Measurements from ENCODE around the gene TRAPPC6A. TPM values are rescaled to one million over a fixed set of nuclear protein-coding genes. Genes with fewer than 3 reads are reported as not detected.

TRAPPC6A gene
- total RNA-seq (2022; extraction: Qiagen RNA extraction; ENCODE audit: low read depth), result 31.7 to 46.6 TPM (median 38.0 TPM) in 5 replicates

GRCh38 chr19:45177817-45178261 is at the start of gene TRAPPC6A:
Gene TRAPPC6A, minus strand, starts transcription at chr19:45178237. Its CDS starts 19 bp downstream, at chr19:45178218.

GRCh38 chr19:45178262-45179071 is 430 bp upstream of the TRAPPC6A start, which contains the start of gene BLOC1S3:
Gene BLOC1S3, plus strand, starts transcription at chr19:45178784. Its CDS starts 513 bp downstream, at chr19:45179297.

GRCh38 chr19:45160870-45161737 is 16.9 kb downstream of the TRAPPC6A start, which contains the start of gene NKPD1:
Gene NKPD1, minus strand, starts transcription at chr19:45160982. Its CDS starts 832 bp downstream, at chr19:45160150.

Other genes starting within 250 kb of the TRAPPC6A start
- not detected in 5 replicates for gene APOC4, start 236.0 kb downstream of the TRAPPC6A start, total RNA-seq (2022; extraction: Qiagen RNA extraction; ENCODE audit: low read depth)
- not detected in 5 replicates for gene APOC2, start 232.2 kb downstream of the TRAPPC6A start, total RNA-seq (2022; extraction: Qiagen RNA extraction; ENCODE audit: low read depth)
- 128 to 186 TPM (median 177 TPM) in 5 replicates for gene CLPTM1, start 222.9 kb downstream of the TRAPPC6A start, total RNA-seq (2022; extraction: Qiagen RNA extraction; ENCODE audit: low read depth)
- gene RELB, start 176.8 kb downstream of the TRAPPC6A start, total RNA-seq (2022; extraction: Qiagen RNA extraction; ENCODE audit: low read depth), result 33.4 to 57.6 TPM (median 51.4 TPM) in 5 replicates
- 45.2 to 77.0 TPM (median 76.3 TPM) in 5 replicates for gene CLASRP, start 139.2 kb downstream of the TRAPPC6A start, total RNA-seq (2022; extraction: Qiagen RNA extraction; ENCODE audit: low read depth)
- gene ZNF296, start 101.8 kb downstream of the TRAPPC6A start, total RNA-seq (2022; extraction: Qiagen RNA extraction; ENCODE audit: low read depth), result 6.5 to 11.0 TPM (median 10.4 TPM) in 5 replicates
- 80.4 to 92.3 TPM (median 84.4 TPM) in 5 replicates for gene GEMIN7, start 99.0 kb downstream of the TRAPPC6A start, total RNA-seq (2022; extraction: Qiagen RNA extraction; ENCODE audit: low read depth)
- 20.7 to 33.8 TPM (median 30.5 TPM) in 5 replicates for gene PPP1R37, start 85.1 kb downstream of the TRAPPC6A start, total RNA-seq (2022; extraction: Qiagen RNA extraction; ENCODE audit: low read depth)
- 0.08 to 0.13 TPM (median 0.08 TPM) in 5 replicates for gene NKPD1, start 17.3 kb downstream of the TRAPPC6A start, total RNA-seq (2022; extraction: Qiagen RNA extraction; ENCODE audit: low read depth)
- gene BLOC1S3, start 547 bp upstream of the TRAPPC6A start, total RNA-seq (2022; extraction: Qiagen RNA extraction; ENCODE audit: low read depth), result 10.0 to 18.3 TPM (median 14.8 TPM) in 5 replicates
- gene EXOC3L2, start 67.2 kb upstream of the TRAPPC6A start, total RNA-seq (2022; extraction: Qiagen RNA extraction; ENCODE audit: low read depth), result 0.56 to 1.6 TPM (median 0.98 TPM) in 5 replicates
- gene MARK4, start 73.0 kb upstream of the TRAPPC6A start, total RNA-seq (2022; extraction: Qiagen RNA extraction; ENCODE audit: low read depth), result 6.0 to 8.1 TPM (median 6.7 TPM) in 5 replicates
- not detected in 5 replicates for gene CKM, start 144.6 kb upstream of the TRAPPC6A start, total RNA-seq (2022; extraction: Qiagen RNA extraction; ENCODE audit: low read depth)
- gene KLC3, start 162.5 kb upstream of the TRAPPC6A start, total RNA-seq (2022; extraction: Qiagen RNA extraction; ENCODE audit: low read depth), result 0.51 to 0.74 TPM (median 0.65 TPM) in 5 replicates
- 9.5 to 13.8 TPM (median 12.5 TPM) in 5 replicates for gene ERCC2, start 192.3 kb upstream of the TRAPPC6A start, total RNA-seq (2022; extraction: Qiagen RNA extraction; ENCODE audit: low read depth)
- 24.1 to 30.7 TPM (median 26.0 TPM) in 5 replicates for gene PPP1R13L, start 226.8 kb upstream of the TRAPPC6A start, total RNA-seq (2022; extraction: Qiagen RNA extraction; ENCODE audit: low read depth)
- gene POLR1G, start 228.4 kb upstream of the TRAPPC6A start, total RNA-seq (2022; extraction: Qiagen RNA extraction; ENCODE audit: low read depth), result 41.0 to 57.9 TPM (median 48.2 TPM) in 5 replicates
- gene ERCC1, start 245.7 kb upstream of the TRAPPC6A start, total RNA-seq (2022; extraction: Qiagen RNA extraction; ENCODE audit: low read depth), result 129 to 169 TPM (median 150 TPM) in 5 replicates

Data from A549 treated with RU486 at 1 μM for 4 hours (cell line).